Frontal cortex (tissue), 4 donors: ENCODE data around the gene CHST11. TPM values are rescaled to one million over a fixed set of nuclear protein-coding genes. Genes with fewer than 3 reads are reported as not detected.
"Not testable (repeated sequence)": the region's sequence is repeated elsewhere in the genome, so short reads cannot be mapped to it uniquely, and the experiment has no call there.

Source experiments
- DNase-seq, 2 donors: peaks; one replicate each; pipeline ENCODE4 v3.0.0; 2012; ENCODE audit warnings: low spot score in 2 of 2
- FAIRE-seq: peaks from 2 replicates; lab custom pipeline; 2012; peaks lifted over from hg19 to GRCh38; lab: Jason Lieb, UNC
- total RNA-seq: library from RNA; depleted of rRNA; stranded (reverse); fragments of >200 nt; gene quantifications from one replicate; pipeline ENCODE4 v1.2.3, GENCODE V29; 2014
- donor health status: control.
- donor health status: control.
- donor health status: control.

The CHST11 gene
- total RNA-seq, 1 donor from 2014 or later = 22.0 TPM

- FAIRE-seq (no peak), DNase-seq (no peak)
Observed at GRCh38 chr12:104544836-104545235, 88.1 kb downstream of the CHST11 start.

- no peak for DNase-seq
- FAIRE-seq = no peak
Observed at GRCh38 chr12:104546575-104546974, 89.8 kb downstream of the CHST11 start.

- DNase-seq = no peak
- FAIRE-seq = no peak
Observed at GRCh38 chr12:104547235-104547634, 90.5 kb downstream of the CHST11 start.

- DNase-seq = no peak
Observed at GRCh38 chr12:104549815-104550480, 93.2 kb downstream of the CHST11 start.

GRCh38 chr12:104551313-104551931 lies 94.7 kb downstream of the CHST11 start:
- DNase-seq (no peak), FAIRE-seq (no peak)

More at GRCh38 chr12:104549815-104550480, 93.2 kb downstream of the CHST11 start:
- FAIRE-seq = no peak

- FAIRE-seq = no peak
- no peak for DNase-seq
Observed at GRCh38 chr12:104553421-104553820, 96.7 kb downstream of the CHST11 start.

GRCh38 chr12:104555648-104556047 lies 98.9 kb downstream of the CHST11 start:
- FAIRE-seq = no peak
- DNase-seq = no peak

GRCh38 chr12:104557488-104558195 lies 100.9 kb downstream of the CHST11 start:
- no peak for FAIRE-seq
- no peak for DNase-seq

GRCh38 chr12:104560881-104561280 lies 104.1 kb downstream of the CHST11 start:
- no peak for FAIRE-seq
- no peak for DNase-seq

GRCh38 chr12:104562763-104563162 lies 106.0 kb downstream of the CHST11 start:
- no peak for DNase-seq
- FAIRE-seq = no peak

GRCh38 chr12:104564662-104565061 lies 107.9 kb downstream of the CHST11 start:
- FAIRE-seq, DNase-seq: not testable (repeated sequence)

- FAIRE-seq (no peak), DNase-seq (no peak)
Observed at GRCh38 chr12:104565606-104566243, 109.0 kb downstream of the CHST11 start.

- DNase-seq = no peak
- FAIRE-seq = no peak
Observed at GRCh38 chr12:104566244-104566993, 109.7 kb downstream of the CHST11 start.

- DNase-seq (no peak), FAIRE-seq (no peak)
Observed at GRCh38 chr12:104567832-104568486, 111.2 kb downstream of the CHST11 start.

GRCh38 chr12:104568487-104568868 lies 111.7 kb downstream of the CHST11 start:
- no peak for FAIRE-seq

GRCh38 chr12:104568935-104569334 lies 112.2 kb downstream of the CHST11 start:
- no peak for FAIRE-seq
- no peak for DNase-seq

More at GRCh38 chr12:104568487-104568868, 111.7 kb downstream of the CHST11 start:
- DNase-seq = no peak

GRCh38 chr12:104569346-104570173 lies 112.8 kb downstream of the CHST11 start:
- no peak for DNase-seq
- FAIRE-seq = no peak

- DNase-seq (no peak), FAIRE-seq (no peak)
Observed at GRCh38 chr12:104570174-104570907, 113.6 kb downstream of the CHST11 start.
